Measurements from ENCODE around the gene RAD51AP1. TPM values are rescaled to one million over a fixed set of nuclear protein-coding genes. Genes with fewer than 3 reads are reported as not detected.

RAD51AP1 gene
- total RNA-seq, 1 experiment from 2014 or later, result 59.4 TPM

DNA sequence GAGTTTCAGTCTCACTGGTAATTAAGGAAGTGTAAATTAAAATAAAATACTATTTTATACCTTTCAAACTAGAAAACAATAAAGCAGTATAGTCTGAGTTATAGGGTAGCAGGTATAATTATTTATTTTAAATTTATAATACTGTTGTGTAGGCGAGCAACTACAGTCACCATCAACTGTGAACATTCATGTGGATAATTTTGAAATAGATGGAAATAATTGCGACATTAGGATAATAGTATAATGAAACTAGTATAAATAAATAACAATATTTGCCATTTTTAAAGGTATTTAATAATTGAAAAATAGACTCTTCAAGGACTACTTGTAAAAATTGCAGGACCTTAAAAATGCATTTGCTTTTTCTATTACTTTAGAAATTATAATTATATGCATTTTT, 19.5 kb downstream of the RAD51AP1 start:
- Mint-ChIP-seq H3K9me3 (no peaks in the 10 kb centered on the region; a peak in 1 of 5 replicates), H3K4me3 (no peak overlapping the region), H3K4me1 (peaks cover 11 to 12% of the 10 kb centered on the region in 2 experiments), H3K36me3 (ENCODE audit: insufficient read depth in 1 of 3, low read depth in 3 of 3) (peaks cover 2 to 51% (median 35%) of the 10 kb centered on the region in 3 experiments; a peak in 5 of 7 replicates), H3K27me3 (ENCODE audit: low read depth) (peaks cover 12% of the 10 kb centered on the region), H3K27ac (no peak overlapping the region)
- Histone ChIP-seq H3K4me2 (ENCODE audit: insufficient read depth, insufficient read length, low read length) (no peak overlapping the region), H4K91ac (ENCODE audit: insufficient read length, low read depth, low read length) (no peak overlapping the region), H3K9ac (ENCODE audit: extremely low read depth, insufficient read length, low read length) (no peak overlapping the region), H3K56ac (ENCODE audit: insufficient read length, low read depth, low read length) (no peak overlapping the region), H2BK20ac (ENCODE audit: low read depth, low read length, poor library complexity, severe bottlenecking) (no peak overlapping the region), H3K79me1 (ENCODE audit: insufficient read depth, low read depth, low read length, poor library complexity, severe bottlenecking) (peaks cover 2% of the 10 kb centered on the region), H2BK15ac (ENCODE audit: low read depth, low read length) (no peak overlapping the region), H4K20me1 (ENCODE audit: control insufficient read depth, insufficient read depth, insufficient read length) (no peaks in the 10 kb centered on the region), H3K4me1 (ENCODE audit: insufficient read depth, low read length) (no peaks in the 10 kb centered on the region), H3K27ac (ENCODE audit: insufficient read length, low read depth, low read length) (no peak overlapping the region), H2BK120ac (ENCODE audit: low read depth, low read length, poor library complexity, severe bottlenecking) (no peak overlapping the region), H2AFZ (ENCODE audit: low read length) (no peak overlapping the region), H2BK5ac (ENCODE audit: insufficient read length, low read length) (no peak overlapping the region), H3K27me3 (ENCODE audit: insufficient read depth, low read length) (peaks cover 3% of the 10 kb centered on the region; the same call in 1 of the 2 replicates), H2BK12ac (ENCODE audit: insufficient read length, low read depth, low read length) (no peak overlapping the region), H3K4ac (ENCODE audit: low read depth, low read length) (no peak overlapping the region), H3K18ac (ENCODE audit: insufficient read length, low read depth, low read length) (no peak overlapping the region), H3K23ac (ENCODE audit: insufficient read length, low read depth, low read length) (no peak overlapping the region), H3K79me2 (ENCODE audit: insufficient read depth, low read length) (no peaks in the 10 kb centered on the region), H3K14ac (ENCODE audit: insufficient read depth, low read length) (no peak overlapping the region), H3K9me3 (ENCODE audit: control insufficient read depth, low read depth, low read length) (no peaks in the 10 kb centered on the region), H2AK5ac (ENCODE audit: insufficient read length, low read length) (no peak overlapping the region), H4K8ac (replicated peaks; ENCODE audit: insufficient read length, low read depth, low read length) (no peak overlapping the region), H3T11ph (ENCODE audit: low read length) (no peak overlapping the region), H3K23me2 (ENCODE audit: insufficient read length, low read depth, low read length, poor library complexity, severe bottlenecking) (peaks cover 3% of the 10 kb centered on the region), H4K5ac (ENCODE audit: insufficient read length, low read depth, low read length) (no peak overlapping the region)
- no peak for DNase-seq
- TF ChIP-seq, protein P1, sequence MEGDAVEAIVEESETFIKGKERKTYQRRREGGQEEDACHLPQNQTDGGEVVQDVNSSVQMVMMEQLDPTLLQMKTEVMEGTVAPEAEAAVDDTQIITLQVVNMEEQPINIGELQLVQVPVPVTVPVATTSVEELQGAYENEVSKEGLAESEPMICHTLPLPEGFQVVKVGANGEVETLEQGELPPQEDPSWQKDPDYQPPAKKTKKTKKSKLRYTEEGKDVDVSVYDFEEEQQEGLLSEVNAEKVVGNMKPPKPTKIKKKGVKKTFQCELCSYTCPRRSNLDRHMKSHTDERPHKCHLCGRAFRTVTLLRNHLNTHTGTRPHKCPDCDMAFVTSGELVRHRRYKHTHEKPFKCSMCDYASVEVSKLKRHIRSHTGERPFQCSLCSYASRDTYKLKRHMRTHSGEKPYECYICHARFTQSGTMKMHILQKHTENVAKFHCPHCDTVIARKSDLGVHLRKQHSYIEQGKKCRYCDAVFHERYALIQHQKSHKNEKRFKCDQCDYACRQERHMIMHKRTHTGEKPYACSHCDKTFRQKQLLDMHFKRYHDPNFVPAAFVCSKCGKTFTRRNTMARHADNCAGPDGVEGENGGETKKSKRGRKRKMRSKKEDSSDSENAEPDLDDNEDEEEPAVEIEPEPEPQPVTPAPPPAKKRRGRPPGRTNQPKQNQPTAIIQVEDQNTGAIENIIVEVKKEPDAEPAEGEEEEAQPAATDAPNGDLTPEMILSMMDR (conservative IDR thresholded peaks at IDR 0.05), result no peak
- WGBS (ENCODE audit: extremely low coverage, insufficient read length, low lambda C conversion rate), result no CpG with 5 or more reads among the region's 2 CpGs

Data from H9 (cell line).